OCI-M1 (cell line): ENCODE data around the gene SIGLEC14.

ENCODE experiments used
- DNase-seq: peaks from one replicate; lab custom pipeline; 2025; lab: John Stamatoyannopoulos, UW

The SIGLEC14 gene

DNA sequence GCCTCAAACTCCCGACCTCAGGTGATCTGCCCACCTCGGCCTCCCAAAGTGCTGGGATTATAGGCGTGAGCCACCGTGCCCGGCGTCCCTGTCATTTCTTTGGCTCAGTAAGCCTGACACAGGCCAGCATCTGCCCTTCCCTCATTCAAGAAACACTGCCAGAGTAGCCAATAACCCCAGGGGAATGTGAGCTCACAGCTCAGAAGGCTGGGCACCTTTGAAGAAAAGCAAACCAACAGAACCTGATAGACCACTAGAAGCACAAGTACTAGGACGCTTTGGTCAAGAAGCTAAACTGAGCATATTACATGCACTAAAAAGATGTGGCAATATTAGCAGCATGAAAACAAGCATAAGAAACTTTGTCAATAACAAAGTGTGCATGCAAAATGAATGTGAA is 30.6 kb downstream of the SIGLEC14 start:
- no peak for DNase-seq

- DNase-seq: no peak
These were observed 31.8 kb downstream of the SIGLEC14 start for GRCh38 chr19:51614789-51615188.

DNA sequence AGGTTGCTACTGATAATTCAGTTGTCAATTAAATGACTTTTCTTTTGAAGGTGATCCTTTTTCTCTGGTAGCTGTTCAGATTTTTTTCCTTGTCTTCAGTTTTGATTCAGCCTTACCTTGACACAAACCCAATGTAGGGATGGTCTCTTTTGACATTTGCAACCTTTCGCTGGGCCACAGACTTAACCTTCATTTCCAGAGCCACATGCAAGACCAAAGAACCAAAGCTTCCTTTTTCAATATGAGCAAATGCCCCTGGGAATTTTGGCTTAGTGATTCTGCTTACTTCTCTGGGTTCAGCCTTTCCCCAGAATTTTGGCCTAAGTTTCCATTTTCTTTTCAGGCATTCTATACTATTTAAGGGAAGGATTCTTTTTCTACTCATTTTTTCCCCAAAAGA is 36.0 kb downstream of the SIGLEC14 start:
- DNase-seq: no peak

DNA sequence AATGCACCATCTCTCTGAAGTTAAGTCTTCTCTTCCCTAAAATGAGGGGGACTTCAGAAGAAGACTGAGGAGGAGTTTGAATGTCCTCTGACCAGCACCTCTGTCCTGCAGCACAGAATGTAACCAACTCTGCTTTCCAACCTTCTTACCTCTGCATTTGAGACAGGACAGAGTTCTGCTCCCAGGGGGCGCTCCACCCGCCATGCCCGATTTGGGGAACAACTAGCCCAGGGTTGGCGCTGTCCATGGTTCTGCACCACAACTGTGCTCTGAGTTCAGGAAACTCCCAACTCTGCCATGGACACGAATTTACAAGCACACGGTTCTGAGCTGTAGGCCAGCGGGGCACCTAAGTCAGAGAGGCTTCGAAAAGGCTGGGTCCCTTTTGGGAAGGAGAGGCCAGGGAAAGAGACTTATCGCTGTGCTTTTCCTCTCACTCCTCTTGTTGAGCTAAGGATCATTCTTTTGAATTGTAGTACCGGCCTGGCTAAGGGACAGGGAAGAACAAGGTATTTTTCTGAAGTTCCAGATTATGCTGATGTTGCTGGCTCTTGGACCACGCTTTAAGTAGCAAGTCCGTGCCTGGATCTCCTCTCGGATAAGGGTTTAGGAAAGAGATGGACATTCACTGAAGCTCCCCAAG is 38.6 kb downstream of the SIGLEC14 start:
- DNase-seq: peak; percentile 96

- no peak for DNase-seq
These were observed 39.5 kb downstream of the SIGLEC14 start for GRCh38 chr19:51607077-51607476.

DNA sequence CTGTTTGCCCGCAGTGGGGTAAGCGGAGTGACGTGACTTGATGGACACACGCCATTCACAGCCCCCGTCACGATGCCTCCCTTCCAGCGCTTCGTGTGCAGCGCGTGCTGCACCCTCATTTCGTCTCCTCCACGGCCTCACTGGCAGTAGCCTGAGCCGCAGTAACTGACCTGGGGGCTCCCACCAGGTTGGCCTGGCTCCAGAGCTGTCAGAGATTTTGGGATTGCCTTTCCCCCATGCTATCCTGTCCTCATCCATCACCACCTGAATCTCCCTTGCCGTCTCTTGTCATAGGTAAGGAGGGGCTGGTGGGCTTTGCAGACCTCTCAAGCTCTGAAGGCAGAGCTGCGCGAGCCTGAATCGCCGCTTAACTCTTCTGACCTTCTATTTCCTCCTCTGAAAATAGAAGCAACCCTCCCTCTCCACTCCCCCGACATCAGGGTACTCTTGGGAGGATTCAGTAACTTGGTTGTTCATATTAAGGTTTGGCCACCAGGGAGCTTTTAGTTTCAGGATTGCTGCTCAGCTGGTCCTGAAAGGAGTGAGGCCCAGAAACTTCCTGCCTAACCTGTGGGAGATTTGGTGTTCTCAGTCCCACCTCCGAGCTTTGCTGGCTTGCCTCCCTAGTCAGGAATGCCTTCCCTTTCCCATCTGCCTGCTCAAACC is 44.3 kb downstream of the SIGLEC14 start:
- no peak for DNase-seq

GRCh38 chr19:51600940-51601580 is 45.6 kb downstream of the SIGLEC14 start:
- DNase-seq: no peak

DNA sequence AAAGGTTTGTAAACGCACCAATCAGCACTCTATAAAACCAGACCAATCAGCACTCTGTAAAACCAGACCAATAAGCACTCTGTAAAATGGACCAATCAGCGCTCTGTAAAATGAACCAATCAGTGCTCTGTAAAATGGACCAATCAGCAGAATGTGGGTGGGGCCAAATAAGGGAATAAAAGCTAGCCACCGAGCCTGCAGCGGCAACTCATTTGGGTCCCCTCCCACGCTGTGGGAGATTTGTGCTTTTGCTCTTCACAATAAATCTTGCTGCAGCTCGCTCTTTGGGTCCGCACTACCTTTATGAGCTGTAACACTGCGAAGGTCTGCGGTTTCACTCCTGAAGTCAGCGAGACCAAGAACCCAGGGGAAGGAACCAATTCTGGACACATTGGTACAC is 47.5 kb downstream of the SIGLEC14 start:
- DNase-seq: no peak

DNA sequence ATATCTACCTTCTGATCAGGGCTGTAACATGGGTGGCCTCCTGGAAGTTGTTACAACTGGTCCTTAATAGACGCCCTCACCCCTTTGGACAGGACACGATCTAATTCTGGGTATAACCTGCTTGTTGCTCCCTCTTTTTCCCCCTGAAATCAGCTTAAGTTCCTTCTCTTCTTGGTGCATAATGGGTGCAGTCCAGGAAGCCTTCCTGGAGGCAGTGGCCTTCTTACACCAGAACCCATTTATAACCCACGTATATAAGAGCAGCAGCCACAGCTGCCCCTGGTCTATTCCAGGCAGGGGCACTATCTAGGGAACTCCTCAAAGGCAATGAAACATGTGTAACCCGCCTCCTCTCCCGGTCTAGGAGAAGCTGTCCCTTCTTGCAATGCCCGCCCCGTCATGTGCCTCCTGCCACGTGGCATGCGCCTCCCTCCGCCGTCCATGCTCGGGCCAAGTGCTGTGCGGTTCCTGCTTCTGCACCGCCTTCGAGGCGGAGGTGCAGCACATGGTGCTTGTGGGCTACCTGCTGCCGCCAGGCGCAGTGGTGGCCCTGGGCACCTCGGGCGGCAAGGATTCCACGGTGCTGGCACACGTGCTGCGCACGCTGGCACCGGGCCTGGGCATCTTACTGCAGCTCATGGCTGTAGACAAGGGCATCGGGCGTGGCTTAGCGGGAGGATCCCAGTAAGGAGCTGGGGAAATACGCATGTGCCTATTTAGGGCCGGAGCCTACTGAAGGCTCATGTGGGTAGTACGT is 48.3 kb downstream of the SIGLEC14 start:
- no peak for DNase-seq

DNA sequence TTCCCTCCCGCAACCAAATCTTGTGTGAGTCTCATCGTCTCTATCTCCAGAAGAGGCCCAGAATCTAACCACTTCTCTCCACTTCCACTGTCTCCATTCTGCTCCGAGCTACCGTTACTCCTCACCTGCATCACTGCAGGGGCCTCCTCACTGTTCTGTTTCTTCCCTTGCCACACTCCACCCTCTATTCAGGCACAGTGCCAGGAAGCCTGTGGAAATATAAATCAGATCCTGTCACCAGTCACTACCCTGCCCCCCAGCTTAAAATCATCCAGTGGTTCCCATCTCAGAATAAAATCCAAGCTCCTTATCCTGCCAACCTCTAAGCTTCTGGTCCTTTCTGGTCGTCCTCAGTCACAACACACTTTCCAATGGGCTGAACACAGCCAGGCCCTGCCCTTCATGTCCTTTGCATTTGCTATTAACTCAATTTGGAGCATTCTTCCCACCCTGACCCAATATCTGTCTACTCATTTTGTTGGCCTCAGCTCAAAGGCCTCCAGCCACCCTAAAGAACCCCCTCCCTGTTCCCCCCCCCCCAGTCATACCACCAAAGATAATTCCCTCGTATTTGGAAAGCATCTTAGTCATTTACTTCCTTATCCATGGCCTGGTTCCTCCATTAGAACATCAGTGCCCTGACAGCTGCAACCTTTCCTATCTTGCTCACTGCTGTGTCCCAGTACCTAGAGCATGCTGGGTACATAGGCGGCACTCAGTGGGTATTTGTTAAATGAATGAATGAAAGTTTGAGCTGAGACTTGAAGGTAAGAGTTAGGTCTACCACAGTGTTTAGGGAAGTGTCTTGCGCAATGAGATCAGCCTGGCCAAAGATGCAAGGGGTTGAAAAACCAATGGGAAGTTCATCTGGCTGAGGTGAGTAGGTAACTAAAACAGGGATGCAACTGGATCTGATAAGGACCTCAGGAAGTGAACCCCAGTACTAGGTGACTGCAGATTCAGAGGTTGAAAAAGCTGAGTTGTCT is 51.1 kb downstream of the SIGLEC14 start:
- DNase-seq: peak; percentile 21

- no peak for DNase-seq
These were observed 51.9 kb downstream of the SIGLEC14 start for GRCh38 chr19:51594774-51595109.

DNA sequence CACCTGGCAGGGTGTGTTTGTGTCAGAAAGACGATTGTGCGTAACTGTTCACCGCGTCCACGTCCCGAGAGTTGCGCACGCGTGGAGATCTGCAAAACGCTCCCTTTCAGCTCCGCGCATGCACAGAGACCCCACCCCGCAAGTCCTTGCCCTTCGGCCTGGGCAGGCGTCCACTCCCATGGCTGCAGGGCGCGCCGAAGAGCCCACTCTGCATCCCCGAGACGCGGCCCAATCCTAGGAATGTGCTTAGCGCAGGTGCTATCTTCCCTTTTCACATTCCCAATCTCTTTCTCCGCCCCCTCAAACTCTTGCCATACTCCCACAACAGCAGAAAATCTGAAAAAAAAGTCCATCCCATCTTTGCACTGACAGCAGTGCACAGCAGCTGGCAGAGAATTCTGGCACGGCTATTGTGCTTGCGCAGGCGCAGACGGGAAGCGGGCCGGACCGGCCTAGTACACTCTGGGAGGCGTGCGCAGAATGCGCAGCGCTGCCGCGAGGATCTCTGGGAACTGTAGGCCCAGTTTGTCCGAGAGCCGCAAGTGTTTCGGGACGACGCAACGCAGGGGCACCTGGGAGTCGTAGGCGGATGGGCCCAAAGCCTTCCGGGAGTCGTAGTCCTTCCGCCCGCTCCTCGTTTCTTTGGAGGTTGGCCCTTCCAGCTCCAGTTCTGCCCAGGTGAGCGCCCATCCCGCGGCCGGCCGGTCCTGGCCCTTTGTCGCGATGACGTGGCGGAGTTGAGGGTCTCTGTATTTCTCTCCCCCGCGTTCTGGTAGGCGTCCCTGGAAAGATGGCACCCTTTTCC is 52.5 kb downstream of the SIGLEC14 start:
- DNase-seq: peak; percentile 99

DNA sequence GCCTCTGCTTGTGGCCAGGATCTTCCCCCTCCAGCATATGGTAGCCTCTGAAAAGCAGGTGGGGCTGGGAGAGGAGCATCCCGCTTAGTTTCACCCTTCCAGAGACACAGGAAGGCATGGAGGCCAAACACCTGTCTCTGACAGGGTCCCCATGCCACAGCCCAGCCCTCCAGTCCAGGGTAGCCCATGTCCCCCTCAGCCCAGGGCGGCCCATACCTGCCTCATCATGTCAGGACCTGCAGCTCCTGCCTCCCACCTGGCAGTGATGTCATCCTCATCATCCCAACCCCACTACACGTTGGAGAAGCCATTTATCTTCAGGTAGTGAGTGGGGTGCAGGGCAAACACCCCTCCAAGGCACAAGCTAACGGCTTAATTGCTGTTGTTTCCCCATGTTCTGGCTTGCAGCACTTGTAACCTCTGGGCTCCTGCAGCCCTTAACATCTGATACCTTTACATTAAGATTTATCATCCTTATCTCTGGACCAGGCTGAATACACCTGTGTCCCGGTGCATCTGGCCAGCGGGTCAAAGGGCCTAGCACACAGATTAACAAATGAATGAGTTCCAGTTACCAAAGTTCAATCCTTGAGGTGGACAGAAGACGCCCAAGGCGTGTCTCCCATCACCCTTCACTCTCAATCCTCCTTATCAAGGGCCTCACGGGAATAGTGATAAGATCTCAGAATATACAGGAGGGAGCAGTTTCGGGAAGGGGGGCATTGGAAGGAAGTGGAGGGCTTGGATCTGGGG is 53.3 kb downstream of the SIGLEC14 start:
- DNase-seq: no peak
